Subcutaneous adipose tissue (tissue), 4 donors: Measurements from ENCODE around the gene VPS35. TPM values are rescaled to one million over a fixed set of nuclear protein-coding genes. Genes with fewer than 3 reads are reported as not detected.

ENCODE experiments used
- CTCF ChIP-seq: fragments of 450-650 bp; IDR thresholded peaks from one replicate; pipeline ENCODE4 v1.5.1; 2016; ENCODE audit warnings: low read depth, mild to moderate bottlenecking, control low read depth, antibody characterized with exemption, moderate library complexity
- total RNA-seq, 4 donors: library from RNA; depleted of rRNA; stranded (reverse); fragments of >200 nt; gene quantifications; one replicate each; pipeline ENCODE4 v1.1.0, GENCODE V29; 2016

Gene VPS35
- total RNA-seq, 4 donors from 2014 or later: 70.8 to 98.3 (median 92.9) TPM

GRCh38 chr16:46650254-46650623 is 38.7 kb downstream of the VPS35 start:
- no peak for TF ChIP-seq CTCF

- TF ChIP-seq CTCF: no peak
Measured at GRCh38 chr16:46649588-46650253, 39.3 kb downstream of the VPS35 start.

- TF ChIP-seq CTCF: no peak
Measured at GRCh38 chr16:46648656-46649055, 40.3 kb downstream of the VPS35 start.

GRCh38 chr16:46638947-46639925 is 49.7 kb downstream of the VPS35 start:
- TF ChIP-seq CTCF: no peak

GRCh38 chr16:46632778-46633733 is 55.9 kb downstream of the VPS35 start:
- no peak for TF ChIP-seq CTCF

GRCh38 chr16:46629331-46630219 is 59.4 kb downstream of the VPS35 start:
- TF ChIP-seq CTCF: no peak
